ENCODE measurements around the gene TAF15. TPM values are rescaled to one million over a fixed set of nuclear protein-coding genes. Genes with fewer than 3 reads are reported as not detected.

The TAF15 gene
- total RNA-seq, 4 donors from 2014 or later = 52.0 to 149 (median 58.8) TPM

GRCh38 chr17:35766903-35767510 lies 42.3 kb upstream of the TAF15 start:
- Histone ChIP-seq H3K27me3 (no peaks in the 10 kb centered on the region), H3K36me3 (no peaks in the 10 kb centered on the region), H3K27ac (no peak overlapping the region), H3K4me1 (peaks cover 12% of the 10 kb centered on the region), H3K4me3 (no peak overlapping the region), H3K9me3 (no peaks in the 10 kb centered on the region)
- WGBS = 44% methylated on average over 7 of the region's 7 CpGs
- TF ChIP-seq, protein P1, sequence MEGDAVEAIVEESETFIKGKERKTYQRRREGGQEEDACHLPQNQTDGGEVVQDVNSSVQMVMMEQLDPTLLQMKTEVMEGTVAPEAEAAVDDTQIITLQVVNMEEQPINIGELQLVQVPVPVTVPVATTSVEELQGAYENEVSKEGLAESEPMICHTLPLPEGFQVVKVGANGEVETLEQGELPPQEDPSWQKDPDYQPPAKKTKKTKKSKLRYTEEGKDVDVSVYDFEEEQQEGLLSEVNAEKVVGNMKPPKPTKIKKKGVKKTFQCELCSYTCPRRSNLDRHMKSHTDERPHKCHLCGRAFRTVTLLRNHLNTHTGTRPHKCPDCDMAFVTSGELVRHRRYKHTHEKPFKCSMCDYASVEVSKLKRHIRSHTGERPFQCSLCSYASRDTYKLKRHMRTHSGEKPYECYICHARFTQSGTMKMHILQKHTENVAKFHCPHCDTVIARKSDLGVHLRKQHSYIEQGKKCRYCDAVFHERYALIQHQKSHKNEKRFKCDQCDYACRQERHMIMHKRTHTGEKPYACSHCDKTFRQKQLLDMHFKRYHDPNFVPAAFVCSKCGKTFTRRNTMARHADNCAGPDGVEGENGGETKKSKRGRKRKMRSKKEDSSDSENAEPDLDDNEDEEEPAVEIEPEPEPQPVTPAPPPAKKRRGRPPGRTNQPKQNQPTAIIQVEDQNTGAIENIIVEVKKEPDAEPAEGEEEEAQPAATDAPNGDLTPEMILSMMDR (IDR thresholded peaks at IDR 0.05) = peak; percentile 14 to 47
- no peak for TF ChIP-seq EP300 (IDR thresholded peaks at IDR 0.05)
- no peak for DNase-seq (ENCODE audit: low spot score in 2 of 2)

DNA sequence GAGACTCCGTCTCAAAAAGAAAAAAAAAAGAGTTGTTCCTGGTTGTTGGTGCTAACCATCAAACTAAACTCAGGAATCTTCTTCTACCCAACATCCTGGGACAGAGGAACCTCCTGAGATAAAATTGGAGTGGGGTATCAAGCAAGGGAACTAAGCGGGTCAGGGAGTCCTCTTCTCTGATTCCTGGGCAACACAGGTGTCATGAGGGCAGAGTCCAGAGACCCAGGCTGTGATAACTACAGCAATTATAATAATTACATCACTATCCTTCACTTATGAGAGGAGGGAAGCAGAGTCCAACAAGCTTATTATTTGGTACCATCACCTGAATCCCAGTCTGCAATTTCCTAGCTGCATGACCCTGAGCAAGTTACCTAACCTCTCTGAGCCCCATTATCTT lies 40.5 kb upstream of the TAF15 start:
- Histone ChIP-seq H3K4me3 (no peak overlapping the region), H3K9me3 (no peaks in the 10 kb centered on the region), H3K27me3 (no peaks in the 10 kb centered on the region), H3K27ac (no peak overlapping the region), H3K4me1 (peaks cover 12% of the 10 kb centered on the region), H3K36me3 (no peaks in the 10 kb centered on the region)
- WGBS = 89% methylated on average over 2 of the region's 2 CpGs
- no peak for DNase-seq (ENCODE audit: low spot score in 2 of 2)
- TF ChIP-seq POLR2AphosphoS5 (IDR thresholded peaks at IDR 0.05) = no peak
- TF ChIP-seq, protein P1 (IDR thresholded peaks at IDR 0.05) = no peak
- no peak for TF ChIP-seq EP300 (IDR thresholded peaks at IDR 0.05)
- no peak for TF ChIP-seq POLR2A (IDR thresholded peaks at IDR 0.05)

DNA sequence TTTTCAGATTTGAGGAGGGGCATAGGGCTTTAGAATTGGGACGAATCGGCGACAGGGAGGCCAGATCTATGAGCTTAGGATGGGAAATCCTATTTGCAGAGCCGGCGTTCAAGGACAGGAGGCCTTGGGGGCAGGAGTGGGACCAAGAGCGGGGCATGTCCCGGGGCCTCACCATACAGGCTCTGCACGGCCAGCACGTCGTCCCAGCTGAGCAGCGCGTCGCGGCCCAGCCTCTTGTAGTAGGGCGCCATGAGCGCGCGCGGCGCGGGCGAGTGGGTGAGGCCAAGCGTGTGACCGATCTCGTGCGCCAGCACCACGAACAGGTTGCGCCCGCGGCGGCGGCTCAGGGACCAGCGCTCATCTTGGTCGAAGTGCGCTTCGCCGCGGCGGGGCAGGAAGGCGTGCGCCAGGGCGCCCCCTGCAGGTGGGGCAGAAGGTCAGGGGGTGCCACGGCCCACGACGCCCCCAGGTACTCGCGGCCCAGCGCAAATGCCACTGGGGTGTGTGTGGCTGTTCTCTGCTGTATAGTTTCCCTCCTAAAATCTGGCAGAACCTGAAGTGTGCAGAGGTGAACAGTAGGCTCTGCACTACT lies 39.3 kb upstream of the TAF15 start:
- DNase-seq (ENCODE audit: low spot score in 2 of 2) = no peak
- H3K4me1 ChIP-seq = peaks cover under 1% of the 10 kb centered on the region
- H3K4me3 ChIP-seq = no peak overlapping the region
- H3K27me3 ChIP-seq = no peaks in the 10 kb centered on the region
- no peak overlapping the region for H3K27ac ChIP-seq
- TF ChIP-seq, protein P1 (IDR thresholded peaks at IDR 0.05) = no peak
- TF ChIP-seq POLR2A (IDR thresholded peaks at IDR 0.05) = no peak
- TF ChIP-seq EP300 (IDR thresholded peaks at IDR 0.05) = no peak
- no peak for TF ChIP-seq POLR2AphosphoS5 (IDR thresholded peaks at IDR 0.05)
- no peaks in the 10 kb centered on the region for H3K9me3 ChIP-seq
- H3K36me3 ChIP-seq = no peaks in the 10 kb centered on the region
- 90% methylated on average over 24 of the region's 48 CpGs for WGBS

DNA sequence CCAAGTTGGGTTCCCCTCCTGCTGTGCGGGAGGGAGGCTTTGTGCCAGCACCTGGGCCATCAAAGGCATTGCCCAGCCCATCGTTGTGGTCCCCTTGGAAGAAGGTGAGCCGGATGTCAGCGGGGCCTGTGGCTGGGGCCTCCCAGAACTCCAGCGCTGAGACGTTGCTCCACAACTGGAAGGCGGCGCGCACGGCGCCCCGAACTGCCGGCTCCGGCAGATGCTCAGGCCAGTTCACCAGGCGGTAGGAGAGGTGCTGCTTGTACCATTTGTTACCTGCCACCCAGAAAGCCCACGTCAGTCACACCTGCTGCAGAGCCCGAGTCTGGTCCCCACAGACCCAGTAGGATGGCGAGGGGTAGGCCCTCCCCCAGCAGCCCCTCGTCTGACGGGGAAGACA lies 36.2 kb upstream of the TAF15 start:
- WGBS = 77% methylated on average over 4 of the region's 20 CpGs
- H3K9me3 ChIP-seq = no peaks in the 10 kb centered on the region
- no peak for DNase-seq (ENCODE audit: low spot score in 2 of 2)
- H3K4me3 ChIP-seq = no peak overlapping the region
- peaks cover 11% of the 10 kb centered on the region for H3K4me1 ChIP-seq
- TF ChIP-seq POLR2AphosphoS5 (IDR thresholded peaks at IDR 0.05) = no peak
- TF ChIP-seq, protein P1 (IDR thresholded peaks at IDR 0.05) = no peak
- no peak for TF ChIP-seq EP300 (IDR thresholded peaks at IDR 0.05)
- no peak for TF ChIP-seq POLR2A (IDR thresholded peaks at IDR 0.05)
- H3K27ac ChIP-seq = no peak overlapping the region
- H3K36me3 ChIP-seq = peaks cover 2% of the 10 kb centered on the region
- H3K27me3 ChIP-seq = no peaks in the 10 kb centered on the region

GRCh38 chr17:35773679-35774425 lies 35.4 kb upstream of the TAF15 start:
- peaks cover 2% of the 10 kb centered on the region for H3K36me3 ChIP-seq
- peaks cover 11% of the 10 kb centered on the region for H3K4me1 ChIP-seq
- DNase-seq (ENCODE audit: low spot score in 2 of 2) = no peak
- TF ChIP-seq EP300 (IDR thresholded peaks at IDR 0.05) (no peak), POLR2A (IDR thresholded peaks at IDR 0.05) (no peak), POLR2AphosphoS5 (IDR thresholded peaks at IDR 0.05) (no peak)
- TF ChIP-seq, protein P1 (IDR thresholded peaks at IDR 0.05) = no peak
- H3K9me3 ChIP-seq = no peaks in the 10 kb centered on the region
- no peak overlapping the region for H3K4me3 ChIP-seq
- H3K27me3 ChIP-seq = no peaks in the 10 kb centered on the region
- 52% methylated on average over 7 of the region's 10 CpGs for whole genome bisulfite sequencing
- no peak overlapping the region for H3K27ac ChIP-seq
